ENCODE data around the gene PDCD2.
"Not testable (repeated sequence)": the region's sequence is repeated elsewhere in the genome, so short reads cannot be mapped to it uniquely, and the experiment has no call there.

The PDCD2 gene

DNA sequence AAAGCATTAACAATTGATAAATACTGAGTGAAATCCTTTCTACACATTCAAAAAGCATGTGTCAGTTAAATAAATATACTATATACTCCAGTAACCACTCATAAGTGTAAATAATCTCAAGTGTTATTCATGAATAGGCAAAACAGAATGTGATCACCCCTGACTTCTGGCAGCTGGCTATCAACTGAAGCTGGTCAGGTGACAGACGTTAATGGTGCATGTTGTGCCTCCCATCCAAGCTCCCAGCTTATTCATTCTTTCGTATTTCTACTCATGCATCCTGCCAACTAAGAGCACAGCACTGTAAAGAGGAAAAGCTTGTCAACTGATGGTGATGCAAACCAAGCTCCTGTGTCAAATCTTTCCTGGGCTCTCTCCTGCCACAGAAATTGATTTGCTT, 39.0 kb downstream of the PDCD2 start:
- DNase-seq, result no peak

DNA sequence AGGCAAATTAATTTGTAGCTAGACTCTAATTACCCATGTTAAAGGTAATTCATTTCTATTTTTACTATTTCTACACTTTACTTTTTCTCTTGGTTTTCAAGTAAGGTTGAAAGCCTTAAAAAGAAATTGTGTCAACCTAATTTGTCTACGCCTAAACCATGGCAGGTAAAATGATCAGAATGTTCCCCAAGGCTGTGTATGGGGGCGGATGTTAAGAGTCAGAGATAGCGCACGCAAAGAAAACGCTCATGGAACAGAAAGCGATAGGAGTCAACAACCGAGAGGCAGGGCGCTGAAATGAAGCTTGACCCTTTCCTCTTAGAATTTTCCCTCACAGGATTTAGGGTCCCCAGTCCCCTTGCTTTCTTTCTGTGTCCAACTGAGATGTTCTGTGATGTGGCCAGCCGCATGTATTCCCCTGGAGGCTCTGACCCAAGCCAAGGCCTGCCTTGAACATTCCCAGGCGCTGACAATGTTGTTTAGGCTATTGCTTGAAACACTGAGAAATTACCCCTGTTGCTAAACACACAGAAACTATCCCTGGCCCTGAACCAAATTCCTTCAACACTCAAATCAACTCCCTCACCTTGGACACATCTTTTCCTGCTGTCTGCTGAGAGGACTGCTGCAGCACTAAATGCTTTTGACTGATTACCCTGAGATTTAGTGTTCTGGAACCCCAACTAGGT, 42.3 kb downstream of the PDCD2 start:
- no peak for DNase-seq

DNA sequence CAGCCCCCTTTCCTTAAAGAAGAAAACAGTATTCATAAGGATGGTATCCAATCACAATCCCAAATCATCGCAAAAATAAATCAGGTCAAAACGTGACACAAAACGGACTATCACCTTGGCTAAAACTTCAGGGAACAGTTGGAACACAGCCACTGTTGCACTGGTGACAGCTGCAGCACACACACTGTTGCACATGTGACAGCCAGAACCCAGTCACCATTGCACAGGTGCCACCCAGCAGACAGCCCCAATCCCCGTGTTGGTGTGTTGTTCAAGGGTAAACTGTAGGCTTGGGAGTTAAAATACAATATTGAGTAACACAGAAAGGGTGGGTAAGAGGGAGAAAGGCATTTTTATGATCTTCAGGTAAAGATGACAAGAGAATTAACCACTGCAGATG, 47.1 kb downstream of the PDCD2 start:
- DNase-seq, result no peak

DNA sequence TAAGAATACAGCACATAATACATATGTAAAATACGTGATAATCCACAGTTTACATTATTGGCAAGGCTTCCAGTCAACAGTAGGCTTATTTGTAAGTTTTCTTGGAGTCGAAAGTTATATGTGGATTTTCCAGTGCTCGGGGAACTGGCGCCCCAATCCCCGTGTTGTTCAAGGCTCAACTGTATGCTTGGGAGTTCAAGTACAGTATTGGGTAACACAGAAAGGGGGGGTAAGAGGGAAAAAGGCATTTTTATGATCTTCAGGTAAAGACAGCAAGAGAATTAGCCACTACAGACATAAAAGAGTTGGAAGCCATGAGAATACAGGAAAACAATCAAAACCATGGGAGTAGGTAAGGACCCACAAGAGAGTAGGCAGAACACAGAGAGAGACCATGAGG, 47.8 kb downstream of the PDCD2 start:
- no peak for DNase-seq

DNA sequence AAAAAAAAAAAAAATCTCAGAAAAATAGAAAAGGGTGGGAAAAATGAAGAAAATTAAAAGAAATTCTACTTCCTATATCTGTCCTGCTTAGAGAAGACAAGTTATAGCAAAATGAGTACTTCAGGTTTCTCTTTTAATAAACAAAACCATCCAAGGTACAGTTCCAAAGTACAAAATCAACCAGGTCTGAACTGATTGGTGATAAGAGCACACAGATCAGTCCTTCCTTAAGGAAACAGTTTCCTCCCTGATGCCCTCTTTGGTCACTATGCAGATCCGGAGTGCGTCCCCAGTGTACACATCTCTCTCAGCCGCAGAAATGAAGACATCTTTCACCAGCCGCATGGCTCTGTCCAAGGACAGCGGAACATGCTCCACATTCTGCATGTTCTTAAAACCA, 49.4 kb downstream of the PDCD2 start:
- DNase-seq, result no peak

DNA sequence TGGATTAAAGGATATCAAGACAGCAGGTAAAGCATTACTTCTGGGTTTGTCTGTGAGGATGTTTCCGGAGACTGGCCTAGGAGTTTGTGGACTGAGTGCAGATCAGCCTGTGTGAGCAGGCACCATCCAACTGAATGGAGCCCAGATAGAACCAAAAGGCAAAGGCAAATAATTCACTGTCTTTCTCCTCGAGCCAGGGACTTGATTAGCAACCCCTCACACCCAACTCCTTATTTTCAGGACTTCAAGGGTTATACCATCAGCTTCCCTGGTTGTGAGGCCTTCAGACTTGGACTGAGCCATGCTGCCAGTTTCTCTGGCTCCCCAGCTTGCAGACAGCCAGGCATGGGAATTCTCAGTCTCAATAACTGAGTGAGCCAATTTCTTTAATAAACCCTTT, 50.6 kb downstream of the PDCD2 start:
- DNase-seq, result no peak

DNA sequence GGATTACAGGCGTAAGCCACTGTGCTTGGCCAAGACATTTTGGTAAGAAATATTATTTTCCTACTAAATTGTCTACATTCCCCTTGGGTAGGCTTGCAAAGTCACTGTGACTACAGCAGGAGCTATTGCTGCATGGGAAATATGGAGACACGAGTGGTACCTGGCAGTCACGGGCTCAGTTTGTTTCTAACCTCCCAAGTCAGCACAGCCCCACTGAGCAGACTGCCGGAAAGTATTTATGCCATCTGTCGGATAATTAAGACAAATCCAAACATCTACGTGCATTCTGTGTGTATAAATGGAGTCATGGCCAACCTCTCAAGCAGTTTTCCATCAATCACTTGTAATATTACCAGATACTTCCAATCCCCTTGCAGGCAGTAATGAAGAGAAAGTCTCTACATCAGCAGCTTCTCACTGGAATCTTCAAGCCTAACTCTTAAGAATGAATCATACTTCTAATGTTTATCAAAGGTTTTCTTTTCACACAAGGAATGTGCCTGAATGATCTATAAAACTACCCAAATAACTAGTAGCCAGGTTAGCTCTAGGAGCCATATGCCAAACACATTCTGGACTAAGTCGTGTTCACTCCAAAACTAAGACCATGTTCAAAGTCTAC, 51.5 kb downstream of the PDCD2 start:
- DNase-seq, result no peak

DNA sequence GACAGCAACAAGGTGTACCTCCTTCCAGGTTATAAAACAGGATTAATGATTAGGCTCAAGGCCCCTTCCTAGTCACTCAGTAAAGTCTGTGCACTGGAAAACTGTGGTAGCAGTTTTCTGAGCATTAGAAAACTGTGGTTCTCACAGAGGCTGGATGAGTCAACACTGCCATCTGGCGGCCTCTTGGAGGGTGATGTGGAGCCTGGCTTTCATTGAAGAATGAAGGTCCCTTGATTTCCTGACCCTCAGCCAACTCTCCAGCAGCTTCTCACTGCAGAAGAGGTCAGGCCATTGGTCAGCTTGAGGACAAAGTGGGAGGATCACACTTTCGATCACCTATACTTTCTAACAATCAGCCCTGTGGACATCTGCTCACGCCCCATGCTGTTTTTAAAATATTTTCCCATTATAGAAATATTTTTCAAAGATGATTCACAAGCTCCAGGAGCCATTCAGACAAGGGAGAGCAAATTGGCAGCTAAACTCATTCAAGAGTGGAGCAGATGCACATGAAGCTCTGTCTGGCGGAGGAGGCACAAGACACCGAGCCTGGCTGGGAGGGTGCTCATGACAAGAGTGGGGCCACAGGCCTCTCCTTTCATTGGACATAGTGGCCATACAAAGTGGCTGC, 54.5 kb downstream of the PDCD2 start:
- peak; percentile 53 for DNase-seq

DNA sequence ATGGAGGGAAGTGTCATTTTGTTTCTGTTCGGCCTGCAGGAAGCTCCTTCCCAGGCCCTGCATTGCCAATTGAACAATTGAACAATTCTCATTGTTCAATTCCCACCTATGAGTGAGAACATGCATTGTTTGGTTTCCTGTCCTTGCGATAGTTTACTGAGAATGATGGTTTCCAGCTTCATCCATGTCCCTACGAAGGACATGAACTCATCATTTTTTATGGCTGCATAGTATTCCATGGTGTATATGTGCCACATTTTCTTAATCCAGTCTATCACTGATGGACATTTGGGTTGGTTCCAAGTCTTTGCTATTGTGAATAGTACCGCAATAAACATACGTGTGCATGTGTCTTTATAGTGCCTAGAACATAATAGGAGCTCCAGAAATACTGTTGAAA, 56.4 kb downstream of the PDCD2 start:
- not testable (repeated sequence) for DNase-seq

DNA sequence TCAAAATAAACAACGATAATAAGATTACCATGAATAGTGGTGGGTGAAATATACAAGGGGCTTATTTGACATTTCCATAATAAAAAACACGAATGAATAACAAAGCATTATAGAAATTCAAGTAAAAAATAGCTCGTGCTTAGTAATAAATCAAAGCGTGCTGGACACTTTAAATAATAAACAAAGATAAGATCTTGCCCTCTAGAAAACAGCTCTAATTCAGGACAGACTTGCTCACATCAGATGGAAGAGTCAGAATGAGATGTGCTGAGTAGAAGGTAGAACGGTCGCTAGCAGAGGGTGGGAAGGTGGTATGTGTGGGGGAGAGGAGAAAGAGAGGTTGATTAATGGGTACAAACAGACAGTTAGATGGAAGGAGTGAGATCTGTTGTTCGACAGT, 58.6 kb downstream of the PDCD2 start:
- no peak for DNase-seq
